ENCODE measurements around the gene RSPH6A. TPM values are rescaled to one million over a fixed set of nuclear protein-coding genes. Genes with fewer than 3 reads are reported as not detected.

Gene RSPH6A
- total RNA-seq = 0.09 and 0.14 TPM in 2 replicates

DNA sequence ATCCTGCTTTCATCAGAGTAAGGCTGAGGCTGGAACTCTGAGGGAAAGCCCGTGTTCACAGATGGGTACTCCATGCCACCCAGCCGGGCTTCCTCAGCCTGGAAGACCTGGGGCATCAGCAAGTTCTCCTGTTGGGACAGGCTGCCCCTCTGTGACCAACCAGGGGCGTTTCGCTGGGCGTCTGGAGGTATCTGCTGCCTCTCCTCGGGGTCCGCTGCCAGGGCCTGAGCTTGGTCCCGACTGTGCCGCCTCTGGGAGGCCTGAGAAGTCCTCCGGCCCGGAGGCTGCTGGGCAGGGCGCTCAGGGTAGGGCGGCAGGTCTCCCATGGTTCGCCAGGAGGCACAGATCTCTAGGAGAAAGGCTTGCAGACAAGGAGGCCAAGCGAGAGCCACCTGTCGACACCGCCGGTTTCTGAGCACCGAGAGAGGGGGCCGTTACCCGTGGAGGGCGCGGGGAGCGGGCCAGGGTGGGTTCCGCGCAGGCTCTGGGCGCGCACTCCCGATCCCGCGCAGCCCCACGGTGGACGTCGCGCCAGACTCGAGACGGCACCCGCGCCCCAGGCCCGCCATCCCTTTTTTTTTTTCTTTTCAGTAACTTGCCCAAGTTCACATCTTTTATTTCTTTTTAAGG is at the start of gene RSPH6A:
TSS of gene RSPH6A (minus strand) at position 458 of the 630 bp plus-strand sequence. CDS start at position 326, 132 bp downstream.

DNA sequence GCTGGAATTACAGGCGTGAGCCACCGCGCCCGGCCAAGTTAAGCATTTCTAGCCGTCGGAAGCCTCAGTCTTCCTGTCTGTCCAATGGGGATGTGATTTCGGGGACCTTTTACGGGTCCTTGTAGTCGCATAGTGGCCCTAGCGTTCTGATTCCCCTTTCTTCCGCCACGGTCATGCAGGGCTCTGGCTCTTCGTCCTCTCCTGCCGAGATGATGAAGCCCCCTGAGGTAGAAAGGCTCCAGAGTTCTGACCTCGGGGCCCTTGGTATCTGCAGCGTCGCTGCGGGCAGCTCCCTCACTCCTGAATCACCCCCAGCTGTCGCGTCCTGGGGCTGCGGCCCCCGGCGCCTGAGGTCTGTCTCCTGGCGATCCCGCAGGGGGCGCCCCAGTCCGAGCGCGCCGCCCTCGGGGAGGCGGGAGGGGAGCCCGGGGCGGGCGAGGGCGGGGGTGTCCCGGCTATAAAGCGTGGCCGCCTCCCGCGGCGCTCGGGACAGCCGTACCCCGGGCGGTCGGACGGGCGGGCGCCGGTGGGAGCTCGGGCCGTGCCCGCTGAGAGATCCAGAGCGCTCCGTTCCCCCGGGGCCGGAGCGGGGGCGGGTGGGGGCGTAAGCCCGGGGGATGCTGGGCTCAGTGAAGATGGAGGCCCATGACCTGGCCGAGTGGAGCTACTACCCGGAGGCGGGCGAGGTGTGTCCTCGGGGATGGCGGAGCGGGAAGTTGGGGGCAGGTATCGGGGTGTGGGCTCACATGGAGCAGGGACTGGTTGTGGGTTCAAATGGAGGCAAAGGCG is 48.9 kb upstream of the RSPH6A start, which contains the start of gene FOXA3:
TSS of gene FOXA3 (plus strand) at position 487 of the 789 bp plus-strand sequence. CDS start at position 618, 131 bp downstream.

DNA sequence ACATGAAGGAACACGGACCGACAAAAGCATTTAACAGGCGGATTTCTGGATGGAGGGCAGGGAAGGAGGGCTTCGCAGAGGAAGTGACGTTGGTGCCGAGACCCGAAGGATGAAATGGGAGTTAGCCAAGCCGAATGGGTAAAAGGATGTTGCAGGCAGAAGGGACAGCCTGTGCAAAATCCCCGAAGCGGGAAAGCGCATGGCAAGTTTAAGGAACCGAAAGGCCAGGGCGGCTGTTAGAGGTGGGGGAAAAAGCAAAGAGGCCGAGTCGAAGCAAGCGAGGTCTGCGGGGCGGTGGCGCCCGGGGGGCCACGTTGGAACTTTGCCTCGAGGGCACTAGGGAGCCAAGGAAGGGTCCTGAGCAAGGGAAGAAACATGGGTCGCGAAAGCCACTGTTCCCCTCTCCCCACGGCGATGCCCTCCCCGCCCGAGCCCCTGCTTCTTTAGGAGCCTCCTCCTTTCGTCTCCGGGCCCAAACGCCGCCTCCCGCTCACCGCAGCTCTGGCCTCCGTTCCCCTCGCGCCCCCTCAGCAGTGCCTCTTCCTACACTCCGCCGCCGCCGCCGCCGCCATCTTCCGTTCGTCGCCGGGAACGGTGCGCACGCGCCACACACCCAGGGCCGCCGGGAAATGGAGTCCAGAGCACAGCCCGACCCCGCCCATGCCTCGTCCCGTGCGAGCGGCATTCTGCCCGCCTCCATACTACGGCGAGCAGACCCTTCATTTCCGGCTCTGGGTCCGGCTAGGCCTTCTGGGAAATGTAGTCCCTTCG is 47.6 kb upstream of the RSPH6A start, which contains the start of gene SYMPK:
TSS of gene SYMPK (minus strand) at position 584 of the 771 bp plus-strand sequence. CDS start 8,652 bp downstream, outside the sequence.

DNA sequence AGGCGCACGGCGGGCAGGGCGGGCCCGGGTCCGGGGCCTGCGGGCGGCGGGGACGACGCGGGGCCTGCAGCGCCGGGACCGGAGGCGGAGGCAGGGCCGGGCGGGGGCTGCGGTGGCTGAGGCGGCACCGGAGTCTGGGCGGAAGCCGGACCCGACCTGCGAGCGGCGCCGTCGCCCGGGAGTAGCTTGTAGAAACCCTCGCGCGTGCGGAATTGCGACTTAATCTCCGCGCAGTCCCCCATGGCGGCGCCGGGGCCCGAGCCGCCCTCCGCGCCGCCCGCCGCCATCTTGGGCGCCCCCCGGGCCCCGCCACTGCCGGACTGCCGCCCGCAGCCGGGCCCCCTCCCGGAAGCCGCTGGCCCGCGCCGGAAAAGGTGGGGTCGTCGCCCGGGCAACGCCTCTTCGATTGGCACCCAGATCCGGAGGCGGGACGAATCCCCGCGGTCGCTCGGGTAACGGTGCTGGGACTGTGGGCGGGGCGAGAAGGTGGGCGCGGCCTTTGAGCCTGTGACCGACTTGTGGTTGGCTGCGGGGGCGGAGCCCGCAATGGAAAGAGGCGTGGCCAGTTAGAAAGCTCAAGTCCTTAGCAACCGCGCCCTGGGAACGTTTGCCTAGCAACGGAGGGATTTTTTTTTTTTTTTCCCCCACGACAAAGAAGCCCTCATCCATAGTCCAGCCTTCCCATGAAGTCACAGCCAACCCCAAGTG is 22.5 kb downstream of the RSPH6A start, which contains the start of gene DMWD:
TSS of gene DMWD (minus strand) at position 376 of the 708 bp plus-strand sequence. CDS start at position 287, 89 bp downstream.

GRCh38 chr19:45782162-45782691 is 32.9 kb downstream of the RSPH6A start, which contains the start of gene DMPK:
DMPK (minus strand) TSS chr19:45782490; CDS start chr19:45782352, 138 bp downstream.

GRCh38 chr19:45768984-45769782 is 45.9 kb downstream of the RSPH6A start, which contains the start of gene SIX5:
SIX5 (minus strand) TSS chr19:45769252; CDS start chr19:45768844, 408 bp downstream.

Other genes with a start within 250 kb of the RSPH6A start
- 3.7 and 4.2 TPM in 2 replicates for gene OPA3, start 230.5 kb downstream of the RSPH6A start, total RNA-seq
- gene GPR4, start 213.1 kb downstream of the RSPH6A start, total RNA-seq = not detected in 2 replicates
- 27.9 and 36.7 TPM in 2 replicates for gene EML2, start 175.9 kb downstream of the RSPH6A start, total RNA-seq
- gene GIPR, start 147.1 kb downstream of the RSPH6A start, total RNA-seq = 0.09 and 0.14 TPM in 2 replicates
- gene SNRPD2, start 123.4 kb downstream of the RSPH6A start, total RNA-seq = 780 and 863 TPM in 2 replicates
- 17.2 and 19.1 TPM in 2 replicates for gene QPCTL, start 122.6 kb downstream of the RSPH6A start, total RNA-seq
- gene FBXO46, start 84.4 kb downstream of the RSPH6A start, total RNA-seq = 2.0 and 2.6 TPM in 2 replicates
- gene MEIOSIN, start 81.9 kb downstream of the RSPH6A start, total RNA-seq = not detected in 2 replicates
- 6.8 and 8.0 TPM in 2 replicates for gene SIX5, start 46.1 kb downstream of the RSPH6A start, total RNA-seq
- gene DMPK, start 32.8 kb downstream of the RSPH6A start, total RNA-seq = 28.0 and 70.8 TPM in 2 replicates
- 20.2 and 27.5 TPM in 2 replicates for gene DMWD, start 22.5 kb downstream of the RSPH6A start, total RNA-seq
- 24.5 and 32.4 TPM in 2 replicates for gene SYMPK, start 47.8 kb upstream of the RSPH6A start, total RNA-seq
- not detected in 2 replicates for gene FOXA3, start 49.0 kb upstream of the RSPH6A start, total RNA-seq
- gene IRF2BP1, start 70.8 kb upstream of the RSPH6A start, total RNA-seq = 18.6 and 22.7 TPM in 2 replicates
- 0.85 and 0.92 TPM in 2 replicates for gene MYPOP, start 87.3 kb upstream of the RSPH6A start, total RNA-seq
- gene NANOS2, start 99.5 kb upstream of the RSPH6A start, total RNA-seq = not detected in 2 replicates
- gene NOVA2, start 158.6 kb upstream of the RSPH6A start, total RNA-seq = under 0.01 TPM in 2 replicates
- 5.7 and 7.2 TPM in 2 replicates for gene CCDC61, start 180.2 kb upstream of the RSPH6A start, total RNA-seq
- not detected in 2 replicates for gene PGLYRP1, start 207.7 kb upstream of the RSPH6A start, total RNA-seq
- gene IGFL4, start 225.7 kb upstream of the RSPH6A start, total RNA-seq = not detected in 2 replicates